GM19238 (cell line): Measurements from ENCODE around the gene KIAA1958.
"Not testable (repeated sequence)": the region's sequence is repeated elsewhere in the genome, so short reads cannot be mapped to it uniquely, and the experiment has no call there.

ENCODE experiments used
- DNase-seq: peaks from one replicate; pipeline ENCODE4 v3.0.0; 2011; ENCODE audit warnings: low spot score; ENCODE audit not compliant: insufficient read length

KIAA1958 gene

DNA sequence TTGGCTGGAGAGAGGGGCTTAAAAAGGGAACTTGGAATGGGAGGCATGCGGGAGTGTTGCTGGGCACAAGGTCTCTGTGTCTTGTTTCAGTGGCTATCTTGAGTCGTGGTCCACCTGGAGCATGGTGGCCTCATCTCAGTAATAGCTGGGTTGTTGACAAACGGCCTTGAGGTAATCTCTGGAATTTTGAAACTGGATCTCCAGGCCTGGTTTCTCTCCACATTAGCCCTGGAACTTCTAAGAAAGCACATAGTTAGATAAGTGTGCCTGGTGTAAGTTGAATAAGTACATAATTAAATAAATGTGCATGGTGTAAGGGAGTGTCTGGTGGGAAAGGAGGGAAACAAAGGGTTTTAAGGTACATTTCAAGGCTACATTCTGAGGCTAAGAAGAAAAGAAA, 169.0 kb downstream of the KIAA1958 start:
- no peak for DNase-seq

DNA sequence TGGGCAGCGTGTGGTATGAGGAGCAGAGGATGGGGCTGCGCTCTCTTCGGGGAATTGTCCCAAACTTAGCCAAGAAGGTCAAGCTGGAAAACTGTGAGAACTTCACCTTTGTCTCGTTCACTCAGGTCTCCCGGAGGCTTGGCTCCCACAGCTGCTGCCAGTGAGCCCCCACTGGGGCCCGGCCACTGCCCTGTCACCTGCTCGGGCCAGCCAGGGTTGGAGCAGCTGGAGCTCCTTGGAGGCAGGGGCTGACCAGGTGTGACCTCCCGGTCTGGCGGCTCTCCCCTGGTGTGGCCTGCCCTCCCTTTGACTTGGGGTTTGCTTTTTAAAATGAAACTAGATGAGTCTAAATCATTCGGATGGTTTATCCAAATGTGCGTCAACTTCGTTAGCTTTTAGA, 173.3 kb downstream of the KIAA1958 start:
- DNase-seq: no peak

DNA sequence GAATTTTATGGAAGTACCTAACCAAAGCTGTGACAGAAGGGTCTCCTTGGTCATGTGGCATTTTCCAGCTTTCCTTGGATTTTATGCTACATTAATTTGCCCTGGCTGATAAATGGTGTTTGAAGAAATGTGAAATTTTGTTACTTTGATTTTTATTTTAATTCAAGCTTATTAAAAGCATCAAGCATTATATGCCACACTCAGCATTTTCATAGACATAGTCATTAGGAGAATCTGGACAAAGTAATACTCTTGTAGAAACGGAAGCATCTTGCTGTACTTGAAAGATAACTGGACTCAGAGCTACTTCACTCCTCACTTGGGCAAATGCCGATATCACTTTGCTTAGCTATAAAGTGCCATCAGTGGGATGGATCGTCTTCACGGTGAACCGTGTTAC, 177.1 kb downstream of the KIAA1958 start:
- DNase-seq: no peak

DNA sequence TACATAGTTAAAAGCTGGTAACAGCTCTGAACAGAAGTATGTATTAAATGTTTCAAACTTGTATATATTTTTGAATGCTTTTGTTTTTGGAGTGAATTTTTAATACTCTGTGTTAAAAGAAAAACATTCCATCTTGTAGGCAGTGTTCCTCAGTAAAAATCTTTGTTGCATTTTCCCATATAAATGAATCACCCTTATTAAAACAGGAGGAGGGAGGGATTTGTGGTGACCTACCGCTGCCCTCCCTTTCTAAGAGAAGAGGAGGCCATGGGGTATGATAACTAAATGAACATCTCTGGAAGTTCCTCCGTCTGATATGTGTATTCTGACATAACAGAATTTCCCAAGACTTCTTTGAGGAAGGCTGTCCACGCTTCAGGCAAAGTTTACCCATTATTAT, 177.9 kb downstream of the KIAA1958 start:
- no peak for DNase-seq

DNA sequence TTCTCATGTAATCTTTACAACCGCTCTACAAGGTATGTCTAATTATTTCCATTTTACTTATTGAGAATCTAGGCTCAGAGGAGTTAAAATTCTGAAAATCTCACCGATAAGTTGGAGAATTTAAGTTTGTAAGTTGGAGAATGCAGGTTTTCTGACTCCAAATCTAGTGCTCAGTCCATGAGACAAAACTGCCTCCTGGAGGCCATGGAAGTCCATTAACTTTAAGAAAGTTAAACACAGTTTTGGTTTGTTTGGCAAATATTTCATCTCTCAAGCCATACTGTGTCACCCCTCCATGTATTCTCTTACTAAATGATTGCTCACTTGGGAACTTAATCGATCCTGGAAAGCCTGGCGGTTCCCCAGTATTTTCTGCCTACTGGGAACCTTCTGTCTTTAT, 178.7 kb downstream of the KIAA1958 start:
- no peak for DNase-seq

DNA sequence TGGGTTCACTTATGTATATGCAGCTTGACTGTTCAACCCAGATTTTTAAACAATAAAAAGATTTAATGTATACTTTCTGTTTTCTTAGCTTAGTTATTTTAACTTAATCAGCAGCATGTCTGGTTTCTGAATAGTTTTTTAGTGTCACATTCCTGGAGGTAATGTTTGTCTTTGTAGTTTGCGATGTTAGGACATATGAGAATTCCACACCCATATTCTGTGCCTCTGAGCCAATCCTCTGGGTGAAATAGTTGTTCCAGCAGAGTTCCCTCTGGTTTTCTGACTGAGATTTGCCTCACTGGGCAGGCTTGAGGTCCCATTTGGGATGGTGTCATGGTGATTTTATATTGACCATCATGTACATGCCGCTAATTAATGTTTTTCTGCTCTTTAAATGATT, 182.7 kb downstream of the KIAA1958 start:
- no peak for DNase-seq

DNA sequence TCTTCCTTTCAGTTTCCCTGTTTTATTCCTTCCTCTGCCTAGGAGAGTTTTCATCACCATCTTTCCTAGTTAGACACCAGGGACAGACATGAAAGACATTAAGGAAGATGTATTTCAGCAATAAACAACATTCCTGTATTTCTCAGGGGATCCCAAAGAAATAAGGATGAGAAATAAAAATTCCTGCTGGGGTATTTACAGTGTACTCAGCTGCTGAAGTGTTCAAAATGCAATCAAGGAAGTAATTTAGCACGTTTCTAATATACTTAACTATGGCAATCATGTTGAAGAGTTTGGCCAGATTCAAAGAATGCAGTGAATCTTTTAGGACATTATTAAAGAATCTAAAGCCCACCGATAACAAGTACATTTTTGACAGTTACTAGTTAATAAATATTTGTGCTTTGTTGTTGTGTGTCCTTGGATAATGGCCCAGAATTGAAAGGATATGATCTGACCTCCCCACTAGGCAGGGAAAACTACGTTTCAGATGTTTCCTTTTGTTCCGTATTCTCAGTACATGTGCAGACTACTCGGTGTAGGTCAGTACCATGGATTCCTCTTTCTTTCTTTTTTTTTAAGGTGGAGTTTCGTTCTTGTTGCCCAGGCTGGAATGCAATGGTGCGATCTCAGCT, 184.5 kb downstream of the KIAA1958 start:
- no peak for DNase-seq

DNA sequence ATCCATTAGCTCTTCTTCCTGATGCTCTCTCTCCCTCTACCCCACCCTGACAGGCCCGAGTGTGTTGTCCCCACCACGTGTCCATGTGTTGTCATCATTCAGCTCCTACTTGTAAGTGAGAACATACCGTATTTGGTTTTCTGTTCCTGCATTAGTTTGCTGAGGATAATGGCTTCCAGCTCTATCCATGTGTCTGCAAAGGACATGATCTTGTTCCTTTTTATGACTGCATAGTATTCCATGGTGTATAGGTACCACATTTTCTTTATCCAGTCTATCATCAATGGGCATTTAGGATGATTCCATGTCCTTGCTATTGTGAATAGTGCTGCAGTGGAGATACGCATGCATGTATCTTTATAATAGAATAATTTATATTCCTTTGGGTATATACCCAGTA, 186.6 kb downstream of the KIAA1958 start:
- DNase-seq: not testable (repeated sequence)

DNA sequence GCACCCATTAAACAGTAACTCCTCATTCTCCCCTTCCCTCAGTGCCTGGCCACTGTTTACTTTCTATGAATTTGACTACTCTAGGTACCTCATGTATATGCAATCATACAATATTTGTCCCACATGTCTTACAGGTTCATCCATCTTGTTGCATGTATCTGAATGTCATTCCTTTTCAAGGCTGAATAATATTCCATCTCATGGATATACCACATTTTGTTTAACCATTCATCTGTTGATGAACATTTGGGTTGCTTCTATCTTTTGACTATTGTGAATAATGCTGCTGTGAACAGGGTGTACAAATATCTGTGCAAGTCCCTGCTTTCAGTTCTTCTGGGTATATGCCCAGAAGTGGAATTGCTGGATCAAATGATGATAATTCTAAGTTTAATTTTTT, 190.4 kb downstream of the KIAA1958 start:
- DNase-seq: no peak

DNA sequence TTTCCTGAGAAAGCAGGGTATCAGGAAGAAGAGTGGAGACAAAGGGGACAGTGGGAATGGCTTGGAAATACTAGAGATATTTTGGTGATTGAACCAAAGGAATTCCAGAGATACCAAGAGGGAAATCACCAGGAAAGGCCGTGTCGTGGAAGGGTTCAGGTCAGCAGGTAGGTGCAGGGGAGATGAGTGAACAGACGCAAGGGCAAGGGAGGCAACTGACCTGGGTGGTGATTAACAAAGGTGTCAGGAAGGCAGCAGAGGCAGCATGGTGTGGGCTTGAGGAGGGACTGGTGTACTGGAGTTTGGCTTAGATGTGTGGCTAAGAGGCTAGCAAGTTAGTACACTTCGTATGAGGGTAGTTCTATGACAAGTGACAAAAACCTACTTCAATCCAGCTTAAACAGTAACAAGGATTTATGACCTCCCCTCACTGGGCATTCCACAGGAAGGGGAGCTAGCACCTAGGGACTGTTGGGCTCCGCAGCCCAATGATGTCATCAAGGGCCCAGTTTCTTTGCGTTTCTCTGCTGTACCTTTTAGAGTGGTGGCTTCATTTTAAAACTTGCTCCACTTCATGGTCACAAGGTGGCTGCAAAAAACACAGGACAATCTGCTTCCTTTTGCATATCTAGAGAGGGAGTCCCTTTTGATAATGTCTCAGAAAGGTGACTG, 194.2 kb downstream of the KIAA1958 start:
- DNase-seq: no peak

DNA sequence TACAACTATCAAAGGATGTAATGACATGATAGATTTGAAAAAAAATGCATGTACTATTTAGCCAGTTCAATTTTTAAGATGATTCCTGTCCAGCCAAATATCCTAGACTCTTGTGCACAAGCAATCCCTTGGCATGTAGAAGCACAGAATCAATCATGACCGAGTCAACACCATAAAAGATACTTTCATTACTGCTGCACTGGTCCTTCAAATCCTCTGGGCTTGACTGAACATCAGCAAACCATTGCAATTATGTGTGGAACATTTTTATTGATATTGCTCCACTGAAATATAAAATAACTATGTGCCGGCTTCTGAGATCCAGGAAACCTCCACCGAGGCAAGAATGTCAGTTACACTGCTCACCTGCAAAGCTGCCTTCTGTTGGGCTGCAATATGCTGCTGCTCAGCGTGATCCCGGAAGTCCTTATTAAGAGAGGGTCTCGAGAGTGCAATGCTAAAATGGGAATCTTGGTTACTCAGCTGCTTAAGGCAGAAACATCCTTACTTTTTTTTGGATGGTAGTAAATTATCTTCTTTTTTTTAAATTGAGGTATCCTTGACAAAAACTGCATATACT, 202.6 kb downstream of the KIAA1958 start:
- no peak for DNase-seq

DNA sequence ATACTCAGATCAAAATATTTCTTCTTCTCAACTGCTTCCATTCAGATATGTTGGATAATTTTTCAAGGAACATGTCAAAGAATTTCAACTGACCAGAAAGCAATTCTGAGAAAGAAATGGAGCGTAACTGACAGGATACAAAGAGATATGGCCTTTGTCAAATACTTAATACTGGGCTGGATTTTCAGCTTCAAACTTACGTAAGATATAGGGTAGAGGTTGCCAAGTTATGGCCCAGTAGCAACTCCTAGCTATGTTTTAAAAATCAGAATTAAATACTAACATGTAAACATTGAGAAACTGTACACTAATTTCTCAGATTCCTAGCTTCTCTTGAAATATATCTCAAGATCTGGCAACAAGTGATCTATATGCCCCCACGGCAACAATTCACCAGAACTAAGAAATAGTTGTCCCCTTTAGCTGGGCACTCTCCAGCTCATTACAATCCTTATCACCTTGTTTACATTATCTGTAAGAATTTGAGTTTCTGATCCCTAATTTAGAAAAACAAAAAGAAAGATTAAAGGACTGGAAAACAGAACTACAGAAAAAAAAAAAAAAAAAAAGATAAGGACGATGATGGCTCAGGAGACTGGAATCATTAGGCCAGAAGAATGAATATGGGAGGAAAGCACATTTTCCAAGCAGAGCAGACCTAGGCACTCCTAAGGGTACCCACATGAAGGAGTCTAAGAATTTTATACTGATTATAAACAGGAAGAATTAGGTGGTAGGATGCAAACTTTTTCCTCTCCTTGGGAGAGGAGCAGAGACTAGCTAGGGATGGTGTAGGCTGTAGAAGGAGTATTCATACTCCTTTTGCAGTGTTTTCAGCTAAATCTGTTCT, 208.3 kb downstream of the KIAA1958 start:
- no peak for DNase-seq

DNA sequence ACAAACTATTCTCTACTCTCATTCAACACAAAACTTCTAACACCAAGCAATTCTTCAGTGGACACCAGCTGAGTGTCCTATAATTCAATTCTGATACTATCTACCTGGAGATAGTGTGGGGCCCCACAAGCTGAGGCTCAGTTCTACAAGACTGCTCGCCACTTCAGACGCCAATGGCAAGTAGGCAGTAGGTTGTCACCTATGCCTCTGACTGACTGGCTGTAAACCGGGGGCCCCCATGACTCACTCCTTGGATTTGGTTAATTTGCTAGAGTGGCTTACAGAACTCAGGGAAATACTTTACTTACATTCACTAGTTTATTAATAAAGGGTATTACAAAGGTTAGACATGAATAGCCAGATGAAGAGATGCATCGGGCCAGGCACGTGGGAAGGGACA, 209.8 kb downstream of the KIAA1958 start:
- DNase-seq: no peak

DNA sequence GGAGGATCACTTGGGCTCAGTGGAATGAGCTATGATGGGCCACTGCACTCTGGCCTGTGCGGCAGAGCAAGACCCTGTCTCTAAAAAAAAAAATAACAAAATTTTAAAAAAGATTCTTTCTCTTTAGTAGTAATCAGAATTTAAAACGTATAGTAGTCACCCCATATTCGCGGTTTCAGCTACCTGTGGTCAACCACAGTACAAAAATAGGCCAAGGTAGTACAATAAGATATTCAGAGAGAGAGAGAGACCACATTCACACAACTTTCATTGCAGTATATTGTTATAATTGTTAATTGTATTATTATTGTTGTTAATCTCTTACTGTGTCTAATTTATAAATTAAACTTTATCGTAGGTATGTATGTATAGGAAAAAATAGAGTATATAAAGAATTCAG, 212.6 kb downstream of the KIAA1958 start:
- no peak for DNase-seq

DNA sequence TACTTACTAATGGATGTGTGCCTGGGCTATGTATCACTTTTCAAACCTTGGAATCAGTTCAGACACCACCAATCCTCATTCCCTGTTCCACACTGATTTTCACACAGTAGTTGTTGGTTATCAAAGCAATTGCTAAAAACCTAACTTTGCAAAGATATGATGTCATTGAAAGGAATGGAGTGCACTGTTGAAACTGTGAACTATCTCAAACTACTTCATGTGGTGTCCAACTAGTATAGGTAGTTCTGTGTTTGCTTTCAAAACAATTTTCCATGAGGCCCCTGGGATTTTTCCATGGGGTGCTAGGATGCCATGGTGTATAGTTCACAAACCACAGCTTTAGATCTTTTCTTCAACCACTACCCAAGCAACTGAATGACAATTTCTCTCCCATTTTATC, 213.5 kb downstream of the KIAA1958 start:
- no peak for DNase-seq

DNA sequence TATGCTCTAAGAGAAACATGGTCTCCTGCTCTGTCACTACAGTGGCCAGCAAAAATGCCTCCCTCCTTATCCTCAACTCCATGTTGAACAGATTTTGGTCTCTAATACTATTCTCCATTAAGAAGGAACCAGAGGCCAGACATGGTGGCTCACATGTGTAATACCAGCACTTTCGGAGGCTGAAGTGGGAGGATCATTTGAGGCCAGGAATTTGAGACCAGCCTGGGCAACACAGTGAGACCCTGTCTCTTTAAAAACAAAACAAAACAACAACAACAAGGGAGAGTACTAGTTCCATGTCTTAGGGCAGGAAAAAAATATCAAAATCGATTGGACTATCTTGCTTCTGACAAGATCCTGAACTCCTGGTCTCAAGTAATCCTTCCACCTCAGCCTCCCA, 216.7 kb downstream of the KIAA1958 start:
- DNase-seq: no peak

DNA sequence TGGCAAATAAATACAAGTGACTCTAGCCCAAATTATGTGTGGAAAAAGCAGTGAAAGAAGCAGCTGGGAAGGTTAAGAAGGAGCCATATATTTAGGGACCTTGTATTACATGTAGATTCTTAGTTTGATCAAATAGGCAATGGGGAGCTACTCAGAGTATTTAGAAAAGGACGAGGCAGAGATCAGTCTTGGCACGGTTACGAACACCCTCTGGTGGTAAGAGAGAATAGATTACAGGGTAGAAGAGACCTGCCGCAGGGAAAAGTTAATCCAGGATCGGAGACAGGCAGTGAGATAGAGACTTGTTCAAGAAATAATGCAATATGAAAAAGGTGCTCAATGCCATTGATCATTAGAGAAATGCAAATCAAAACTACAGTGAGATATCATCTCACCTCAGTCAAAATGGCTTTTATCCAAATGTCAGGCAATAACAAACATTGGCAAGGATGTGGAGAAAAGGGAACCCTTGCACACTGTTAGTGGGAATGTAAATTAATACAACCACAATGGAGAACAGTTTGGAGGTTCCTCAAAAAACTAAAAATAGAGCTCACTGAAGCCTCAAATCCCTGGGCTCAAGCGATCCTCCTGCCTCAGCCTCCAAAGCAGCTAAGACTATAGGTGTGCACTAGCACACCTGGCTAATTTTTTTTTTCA, 219.3 kb downstream of the KIAA1958 start:
- DNase-seq: no peak

DNA sequence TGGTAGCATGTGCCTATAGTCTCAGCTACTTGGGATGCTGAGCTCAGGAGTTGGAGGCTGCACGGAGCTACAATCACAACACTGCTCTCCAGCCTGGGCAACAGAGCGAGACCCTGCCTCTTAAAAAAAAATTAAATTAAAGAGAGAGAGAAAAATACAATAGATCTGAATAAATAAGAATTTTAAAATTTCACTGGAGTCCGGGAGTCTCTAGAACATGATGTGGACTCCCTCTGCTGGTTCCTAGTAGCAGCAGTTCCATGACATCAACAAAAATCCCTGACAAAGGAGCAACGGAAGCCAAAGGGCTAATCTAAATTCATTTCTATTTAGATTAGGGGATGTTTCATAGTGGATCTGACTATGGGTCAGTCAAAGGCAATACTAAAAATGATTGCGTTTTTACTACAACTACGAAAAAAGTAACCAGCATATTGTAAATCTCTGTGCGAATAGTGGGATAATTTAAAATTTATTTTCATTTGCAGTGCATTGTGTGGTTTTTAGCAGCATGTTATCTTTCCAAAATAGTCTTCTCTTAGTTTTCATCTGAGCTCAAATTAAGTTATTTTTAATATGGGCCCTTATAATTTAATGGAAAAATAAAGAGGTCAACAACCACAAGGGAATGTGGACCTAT, 224.5 kb downstream of the KIAA1958 start:
- DNase-seq: no peak

DNA sequence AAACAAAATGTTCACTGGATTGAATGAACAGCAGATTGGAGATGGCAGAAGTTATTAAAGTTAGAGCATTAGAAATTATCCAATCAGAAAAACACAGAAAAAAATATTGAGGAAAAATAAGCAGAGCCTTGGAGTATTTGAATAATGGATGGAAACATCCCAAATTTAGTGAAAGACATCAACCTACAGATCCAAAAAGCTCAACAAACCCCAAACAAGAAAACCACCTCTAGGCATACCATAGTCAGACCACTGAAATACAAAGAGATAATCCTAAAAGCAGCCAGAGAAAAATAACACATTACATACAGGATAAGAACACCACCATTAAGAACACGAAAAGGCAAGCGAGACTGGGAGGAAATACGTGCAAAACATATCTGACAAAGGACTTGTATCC, 226.1 kb downstream of the KIAA1958 start:
- no peak for DNase-seq

DNA sequence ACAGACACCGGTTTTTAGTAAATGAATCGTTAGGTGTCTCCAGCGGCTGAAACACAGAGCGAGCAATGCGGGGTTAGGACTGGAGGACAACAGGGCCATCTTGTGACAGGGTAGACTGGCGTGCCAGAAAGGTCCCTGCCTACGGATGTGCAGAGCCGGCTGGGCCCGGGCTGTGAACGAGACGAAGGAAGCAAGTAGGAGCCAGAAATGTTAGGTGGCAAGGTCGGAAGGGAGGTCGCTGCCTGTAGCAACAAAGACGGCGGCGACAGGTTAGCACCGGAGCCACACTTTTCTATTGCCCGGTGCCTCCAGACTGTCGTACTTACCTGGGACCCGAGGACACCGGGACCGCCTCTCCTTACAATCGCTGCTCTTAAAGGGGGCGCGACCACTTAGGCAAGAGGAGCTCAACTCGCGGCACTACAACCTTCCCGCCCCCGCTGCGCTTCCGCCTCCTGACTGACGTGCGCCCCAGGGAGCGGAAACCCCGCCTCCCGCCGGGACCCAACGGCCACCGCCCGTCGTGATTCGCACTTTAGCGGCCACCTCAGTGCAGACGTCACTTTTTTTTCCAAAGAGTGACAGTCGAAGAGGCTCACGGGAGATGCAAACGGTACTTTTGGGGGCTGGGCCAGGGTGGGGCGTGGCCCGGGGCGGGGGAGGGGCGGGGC, 231.2 kb downstream of the KIAA1958 start, which contains the start of gene INIP:
Gene INIP (minus strand): TSS at position 457 of the 671 bp plus-strand sequence. CDS start 1,632 bp downstream, outside the sequence.
- peak; percentile 86 for DNase-seq
